Measurements from ENCODE around the gene PCNX2. TPM values are rescaled to one million over a fixed set of nuclear protein-coding genes. Genes with fewer than 3 reads are reported as not detected.

Gene PCNX2
- total RNA-seq, 4 donors from 2014 or later, result 4.3 to 19.5 (median 9.0) TPM

GRCh38 chr1:232942413-232943294 lies 352.9 kb downstream of the PCNX2 start:
- intact Hi-C loops (cut with DNase I), result no loop called here
- no peaks in the 10 kb centered on the region for H3K36me3 ChIP-seq
- H3K27ac ChIP-seq, result no peak overlapping the region
- 75 to 85% methylated on average over 8 of the region's 8 CpGs for WGBS, 2 donors
- H3K4me3 ChIP-seq, result no peak overlapping the region
- no peaks in the 10 kb centered on the region for H3K4me1 ChIP-seq
- H3K9me3 ChIP-seq, result no peaks in the 10 kb centered on the region
- H3K27me3 ChIP-seq, result peaks cover 0 to 12% (median 0%) of the 10 kb centered on the region in 4 donors
- TF ChIP-seq POLR2A (IDR thresholded peaks at IDR 0.05), result no peak
- no peak for TF ChIP-seq CTCF (IDR thresholded peaks at IDR 0.05)
- no peak for DNase-seq

DNA sequence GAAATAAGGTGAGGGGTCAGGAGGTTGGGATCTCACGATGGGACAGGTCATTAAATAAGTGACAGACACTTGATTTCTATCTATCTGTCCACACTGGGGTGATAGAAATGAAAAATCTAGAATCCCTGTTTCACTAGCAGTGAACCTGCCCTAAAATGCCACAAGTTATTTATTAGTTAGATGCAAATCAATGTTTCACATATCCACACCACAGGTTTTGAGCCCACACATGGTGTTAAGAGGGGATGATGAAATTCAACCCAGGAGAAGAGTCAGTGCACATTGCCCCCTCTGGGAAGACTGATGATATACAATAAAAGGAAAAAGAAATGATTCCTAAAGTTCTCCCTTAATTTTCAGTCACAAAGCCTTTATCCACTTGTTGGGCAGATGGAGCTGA lies 355.3 kb downstream of the PCNX2 start:
- H3K36me3 ChIP-seq, result no peaks in the 10 kb centered on the region
- H3K9me3 ChIP-seq, result no peaks in the 10 kb centered on the region
- H3K27me3 ChIP-seq, result peaks cover 0 to 16% (median 0%) of the 10 kb centered on the region in 4 donors
- no peak for DNase-seq
- TF ChIP-seq POLR2A (IDR thresholded peaks at IDR 0.05) (no peak), CTCF (IDR thresholded peaks at IDR 0.05) (no peak)
- H3K27ac ChIP-seq, result no peak overlapping the region
- intact Hi-C loops (cut with DNase I), result no loop called here
- WGBS, 2 donors, result 60 to 80% methylated on average over 1 of the region's 1 CpG
- H3K4me1 ChIP-seq, result no peaks in the 10 kb centered on the region
- H3K4me3 ChIP-seq, result no peak overlapping the region

DNA sequence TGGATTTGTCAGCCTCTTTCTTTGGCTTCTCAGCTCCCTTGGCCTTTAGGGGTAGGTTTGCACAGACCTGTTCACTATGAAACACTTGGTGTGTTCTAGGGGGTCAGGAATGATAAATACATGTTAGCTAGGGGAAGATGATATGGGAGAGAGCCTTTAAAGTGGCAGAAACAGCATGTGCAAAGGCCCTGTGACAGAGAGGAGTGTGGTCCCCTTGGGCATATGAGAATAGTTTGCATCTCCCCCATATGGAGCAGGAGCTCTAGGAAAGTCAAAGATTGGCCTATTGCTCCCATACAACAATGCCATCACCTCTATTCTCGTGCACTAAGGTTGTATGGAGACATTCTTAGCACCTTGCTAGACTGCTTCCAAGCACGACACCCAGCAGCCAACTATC lies 355.8 kb downstream of the PCNX2 start:
- TF ChIP-seq CTCF (IDR thresholded peaks at IDR 0.05) (no peak), POLR2A (IDR thresholded peaks at IDR 0.05) (no peak)
- 84% methylated on average over 2 of the region's 2 CpGs; no CpG with 5 or more reads in 1 of the 2 donors for WGBS, 2 donors
- H3K4me1 ChIP-seq, result no peaks in the 10 kb centered on the region
- intact Hi-C loops (cut with DNase I), result no loop called here
- DNase-seq, result no peak
- peaks cover 0 to 16% (median 0%) of the 10 kb centered on the region in 4 donors for H3K27me3 ChIP-seq
- no peak overlapping the region for H3K27ac ChIP-seq
- no peaks in the 10 kb centered on the region for H3K36me3 ChIP-seq
- H3K9me3 ChIP-seq, result no peaks in the 10 kb centered on the region
- H3K4me3 ChIP-seq, result no peak overlapping the region

GRCh38 chr1:232938926-232939325 lies 356.6 kb downstream of the PCNX2 start:
- TF ChIP-seq CTCF (IDR thresholded peaks at IDR 0.05), result no peak
- TF ChIP-seq POLR2A (IDR thresholded peaks at IDR 0.05), result no peak
- Histone ChIP-seq H3K4me1 (no peaks in the 10 kb centered on the region), H3K4me3 (no peak overlapping the region), H3K36me3 (no peaks in the 10 kb centered on the region), H3K9me3 (no peaks in the 10 kb centered on the region), H3K27me3 (peaks cover 0 to 16% (median 0%) of the 10 kb centered on the region in 4 donors), H3K27ac (no peak overlapping the region)
- intact Hi-C loops (cut with DNase I), result no loop called here
- DNase-seq, result no peak
- 94 to 100% methylated on average over 2 of the region's 11 CpGs for WGBS, 2 donors

DNA sequence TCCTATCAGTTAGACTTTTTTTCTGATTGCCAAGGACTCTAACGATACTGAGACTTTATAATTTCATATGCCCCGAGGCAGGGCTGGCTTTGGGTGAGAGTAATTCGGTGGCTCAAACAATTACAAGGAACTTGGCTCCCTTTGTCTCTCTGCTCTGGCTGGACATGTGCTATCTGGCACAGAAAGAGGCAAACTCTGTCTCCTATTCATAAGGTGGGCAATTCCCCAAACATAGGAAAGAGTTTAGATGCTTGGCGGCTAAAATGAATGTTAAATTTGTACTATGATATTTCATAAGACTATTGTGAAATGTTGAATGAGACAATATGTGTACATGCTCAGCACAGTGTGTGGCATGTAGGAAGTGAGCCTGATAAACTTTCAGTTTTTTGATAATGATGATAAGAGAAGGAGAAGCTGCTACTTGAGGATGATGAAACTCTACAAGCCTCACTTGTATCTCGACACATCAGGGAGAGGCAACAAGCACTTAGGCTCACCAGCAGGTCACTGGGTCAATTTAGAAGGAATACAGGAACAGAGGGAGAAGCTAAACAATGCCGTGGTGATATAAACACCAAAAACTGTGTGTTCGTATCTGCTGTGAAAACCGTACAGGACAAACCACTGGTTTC lies 357.7 kb downstream of the PCNX2 start:
- DNase-seq, result no peak

More for the DNA sequence above, 357.7 kb downstream of the PCNX2 start:
- Histone ChIP-seq H3K4me1 (no peaks in the 10 kb centered on the region), H3K9me3 (no peaks in the 10 kb centered on the region), H3K27ac (no peak overlapping the region), H3K36me3 (no peaks in the 10 kb centered on the region), H3K4me3 (no peak overlapping the region), H3K27me3 (peaks cover 0 to 16% (median 0%) of the 10 kb centered on the region in 4 donors)
- intact Hi-C loops (cut with DNase I), result no loop called here
- TF ChIP-seq POLR2A (IDR thresholded peaks at IDR 0.05) (no peak), CTCF (IDR thresholded peaks at IDR 0.05) (no peak)
- 27 to 37% methylated on average over 8 of the region's 8 CpGs for WGBS, 2 donors

Data from esophagus squamous epithelium (tissue), 5 donors.